Posterior cingulate gyrus (tissue), 11 donors: ENCODE measurements around the gene B3GNT4.
"Not testable (repeated sequence)": the region's sequence is repeated elsewhere in the genome, so short reads cannot be mapped to it uniquely, and the experiment has no call there.

Source experiments
- DNase-seq, 10 donors: peaks; one replicate each; pipeline versions ENCODE4 v3.0.0 to v3.0.0-alpha.2; 2020 to 2021; ENCODE audit warnings: mixed read lengths in 3 of 10
- intact Hi-C: fragments of 100-400 bp; cut with DNase I; formaldehyde crosslinking; loops from one replicate; pipeline ENCODE4 v1.15.1; 2023

Gene B3GNT4

DNA sequence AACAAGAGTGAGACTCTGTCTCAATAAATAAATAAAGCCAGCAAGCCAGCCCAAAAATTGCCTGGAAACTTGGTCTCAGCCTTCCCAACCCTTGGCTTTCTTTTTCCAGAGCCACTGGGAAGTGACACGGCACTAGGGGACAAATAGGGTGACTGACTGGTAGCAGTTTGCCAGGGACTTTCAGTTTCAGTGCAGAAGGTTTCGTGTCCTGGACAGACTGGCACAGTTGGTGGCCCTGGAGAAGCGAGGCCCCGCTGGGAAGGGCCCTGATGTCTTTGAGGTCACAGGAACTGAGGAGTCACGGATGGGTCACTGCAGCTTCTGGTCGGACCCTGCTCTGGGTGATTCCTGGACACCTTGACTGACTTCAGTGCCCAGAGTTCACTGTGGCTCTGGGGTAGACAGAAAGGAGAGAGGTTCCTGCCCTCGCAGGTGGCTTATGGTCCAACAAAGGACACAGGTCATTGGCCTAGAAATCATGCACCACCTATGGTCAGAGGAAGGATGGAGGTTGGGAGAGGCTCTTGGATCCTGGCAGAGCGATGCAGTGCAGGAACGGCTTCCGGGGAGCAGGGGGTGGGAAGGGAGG is 17.9 kb upstream of the B3GNT4 start:
- peak in 3 of 10 donors; percentile 29 to 55 (median 51) for DNase-seq
- intact Hi-C loops: no loop called here

GRCh38 chr12:122187466-122187865 is 16.0 kb upstream of the B3GNT4 start:
- intact Hi-C loops: no loop called here
- DNase-seq: peak in 3 of 10 donors; percentile 18 to 61 (median 51)

DNA sequence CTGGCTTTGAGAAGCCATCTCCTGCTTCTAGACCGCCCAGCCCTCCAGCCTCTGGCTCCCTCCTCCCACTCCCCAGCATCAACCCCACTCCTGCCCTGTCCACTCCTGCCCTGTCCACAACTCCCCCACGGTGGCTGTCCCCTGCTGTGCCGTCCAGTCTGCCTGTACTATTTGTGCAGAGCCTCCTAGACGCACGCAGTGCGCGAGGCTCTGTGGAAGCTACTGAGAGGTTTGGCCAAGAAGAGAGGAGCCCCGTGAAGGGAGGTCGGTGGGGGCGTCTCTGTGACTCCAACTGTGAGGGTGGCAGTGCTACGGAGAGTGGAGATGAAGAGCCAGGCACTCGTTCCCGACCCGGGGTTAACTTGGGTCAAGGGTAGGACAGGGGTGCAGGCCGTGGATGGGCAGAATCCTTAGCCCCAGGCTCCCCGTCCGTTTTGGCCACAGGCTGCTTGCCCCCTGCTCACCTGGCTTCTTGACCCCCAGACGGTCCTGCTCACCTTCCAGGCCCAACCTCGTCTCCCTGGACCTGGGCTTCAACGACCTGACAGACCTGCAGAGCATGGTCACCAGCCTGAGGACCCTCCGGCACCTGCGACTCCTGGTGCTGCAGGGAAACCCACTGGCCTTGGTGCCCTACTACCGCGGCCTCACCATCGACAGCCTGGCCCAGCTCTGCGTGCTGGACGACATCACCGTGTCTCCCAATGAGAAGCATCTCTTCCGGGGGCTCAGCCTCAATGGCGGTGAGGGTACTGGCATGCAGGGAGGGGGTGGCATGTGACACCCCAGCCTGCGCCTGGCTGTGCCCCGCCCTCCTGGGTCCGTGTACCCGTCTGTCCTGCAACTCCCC is 13.7 kb upstream of the B3GNT4 start:
- intact Hi-C loops: loop anchor here (10.0 kb wide), 1 partner anchor 55 kb away; no protein-coding TSS in a partner anchor
- peak in 3 of 10 donors; percentile 64 to 76 (median 74) for DNase-seq

- intact Hi-C loops: loop anchor here (10.0 kb wide), 1 partner anchor 56 kb away; no protein-coding TSS in a partner anchor
- DNase-seq: peak in 5 of 10 donors; percentile 46 to 93 (median 66)
These were observed 12.5 kb upstream of the B3GNT4 start for GRCh38 chr12:122190842-122191668.

- intact Hi-C loops: loop anchor here (10.0 kb wide), 1 partner anchor 58 kb away; no protein-coding TSS in a partner anchor
These were observed 11.1 kb upstream of the B3GNT4 start for GRCh38 chr12:122192441-122192840.

DNA sequence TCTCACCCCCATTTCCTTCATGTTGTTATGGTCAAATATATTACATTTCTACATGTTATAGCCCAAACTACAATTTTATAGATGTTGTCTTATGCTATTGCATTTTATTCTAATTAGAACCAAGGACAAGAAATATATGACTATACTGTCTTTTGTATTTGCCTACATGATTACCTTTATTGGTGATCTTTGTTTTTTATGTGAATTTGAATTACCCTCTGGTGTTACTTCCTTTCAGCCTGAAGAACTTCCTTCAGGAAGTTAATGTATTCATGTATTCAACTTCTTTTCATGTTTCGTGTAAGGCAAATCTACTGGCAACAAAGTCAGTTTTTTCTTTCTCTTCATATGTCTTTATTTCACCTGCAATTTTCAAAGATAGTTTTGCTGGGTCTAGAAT is 8.7 kb upstream of the B3GNT4 start:
- DNase-seq: no peak
- intact Hi-C loops: loop anchor here (10.0 kb wide), 1 partner anchor 60 kb away; no protein-coding TSS in a partner anchor

More at GRCh38 chr12:122192441-122192840, 11.1 kb upstream of the B3GNT4 start:
- DNase-seq: peak in 2 of 10 donors; percentile 24 to 44

- intact Hi-C loops: loop anchor here (10.0 kb wide), 1 partner anchor 61 kb away; no protein-coding TSS in a partner anchor
- DNase-seq: peak in 1 of 10 donors; percentile 13
These were observed 8.1 kb upstream of the B3GNT4 start for GRCh38 chr12:122195405-122195804.

GRCh38 chr12:122197612-122197966 is 5.9 kb upstream of the B3GNT4 start:
- no peak for DNase-seq
- intact Hi-C loops: loop anchor here (10.0 kb wide), 1 partner anchor 63 kb away; no protein-coding TSS in a partner anchor

- peak in 2 of 10 donors; percentile 39 to 61 for DNase-seq
- intact Hi-C loops: loop anchor here (10.0 kb wide), 1 partner anchor 65 kb away; no protein-coding TSS in a partner anchor
These were observed 3.8 kb upstream of the B3GNT4 start for GRCh38 chr12:122199484-122200355.

- DNase-seq: peak in 2 of 10 donors; percentile 49 to 70
These were observed 2.9 kb upstream of the B3GNT4 start for GRCh38 chr12:122200541-122201175.

GRCh38 chr12:122201381-122201780 is 2.1 kb upstream of the B3GNT4 start:
- intact Hi-C loops: no loop called here
- peak in 2 of 10 donors; percentile 18 to 54 for DNase-seq

More at GRCh38 chr12:122200541-122201175, 2.9 kb upstream of the B3GNT4 start:
- intact Hi-C loops: no loop called here

- intact Hi-C loops: no loop called here
- DNase-seq: no peak
These were observed 1.5 kb upstream of the B3GNT4 start for GRCh38 chr12:122202017-122202416.

GRCh38 chr12:122202811-122203210 is 698 bp upstream of the B3GNT4 start:
- DNase-seq: peak in 1 of 10 donors; percentile 45
- intact Hi-C loops: not testable (repeated sequence)

- intact Hi-C loops: no loop called here
- DNase-seq: peak in 2 of 10 donors; percentile 69 to 71
These were observed 901 bp downstream of the B3GNT4 start for GRCh38 chr12:122204167-122205052.

DNA sequence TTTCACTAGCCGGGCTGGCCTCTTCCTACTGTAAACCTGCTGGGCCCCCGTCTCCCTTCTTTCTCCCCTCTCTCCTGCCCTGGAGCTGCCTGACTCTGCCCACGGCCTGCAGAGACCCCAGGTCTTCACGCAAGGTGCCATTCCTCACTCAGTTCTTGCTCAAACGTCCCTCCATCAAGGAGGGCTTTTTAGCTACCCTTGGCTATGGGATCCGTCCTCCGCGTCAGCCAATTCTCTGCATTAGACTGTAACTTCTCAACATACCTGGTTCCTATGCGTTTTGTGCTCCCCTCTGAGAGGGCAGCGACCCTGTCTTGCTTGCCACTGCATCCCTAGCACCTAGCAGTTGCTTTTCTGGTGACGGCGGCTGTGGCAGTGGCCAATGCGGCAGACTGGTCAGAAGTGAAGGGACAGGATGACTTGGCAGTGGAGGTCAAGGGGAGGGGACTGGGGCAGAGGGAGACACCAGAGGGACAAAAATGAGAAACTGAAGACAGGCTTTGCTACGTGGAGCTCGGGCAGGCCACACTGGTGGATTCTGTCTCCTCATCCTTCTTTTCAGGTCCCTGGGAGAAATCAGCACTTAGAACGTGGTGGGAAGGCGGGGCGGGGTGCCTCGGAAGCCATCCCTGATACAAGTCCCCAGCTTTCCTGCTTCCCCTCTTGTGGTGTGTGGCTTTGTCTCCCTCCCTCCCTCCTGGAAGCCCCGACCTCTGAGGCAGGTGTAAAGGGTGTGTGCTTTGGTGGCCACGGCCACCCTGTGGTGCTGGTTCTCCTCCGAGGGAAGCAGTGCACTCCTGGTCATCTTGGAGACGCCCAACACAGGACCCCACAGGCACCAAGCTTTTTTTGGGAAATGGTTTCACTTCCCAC is 1.8 kb downstream of the B3GNT4 start:
- intact Hi-C loops: no loop called here
- peak in 3 of 10 donors; percentile 23 to 84 (median 69) for DNase-seq

DNA sequence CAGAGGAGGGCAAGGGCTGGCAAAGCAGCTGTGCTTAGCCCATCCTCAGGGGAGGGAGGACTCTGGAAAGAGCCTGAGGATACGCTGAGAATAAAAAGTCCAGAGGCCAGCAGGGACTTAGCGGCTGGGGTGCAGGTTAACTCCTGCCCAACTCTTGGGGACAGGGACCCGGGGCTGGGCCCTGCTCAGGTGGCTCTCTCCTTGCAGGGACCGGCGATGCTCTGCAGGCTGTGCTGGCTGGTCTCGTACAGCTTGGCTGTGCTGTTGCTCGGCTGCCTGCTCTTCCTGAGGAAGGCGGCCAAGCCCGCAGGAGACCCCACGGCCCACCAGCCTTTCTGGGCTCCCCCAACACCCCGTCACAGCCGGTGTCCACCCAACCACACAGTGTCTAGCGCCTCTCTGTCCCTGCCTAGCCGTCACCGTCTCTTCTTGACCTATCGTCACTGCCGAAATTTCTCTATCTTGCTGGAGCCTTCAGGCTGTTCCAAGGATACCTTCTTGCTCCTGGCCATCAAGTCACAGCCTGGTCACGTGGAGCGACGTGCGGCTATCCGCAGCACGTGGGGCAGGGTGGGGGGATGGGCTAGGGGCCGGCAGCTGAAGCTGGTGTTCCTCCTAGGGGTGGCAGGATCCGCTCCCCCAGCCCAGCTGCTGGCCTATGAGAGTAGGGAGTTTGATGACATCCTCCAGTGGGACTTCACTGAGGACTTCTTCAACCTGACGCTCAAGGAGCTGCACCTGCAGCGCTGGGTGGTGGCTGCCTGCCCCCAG is 2.8 kb downstream of the B3GNT4 start:
- intact Hi-C loops: no loop called here
- DNase-seq: peak in 2 of 10 donors; percentile 58 to 66
